GM12878 (cell line): ENCODE measurements around the gene DVL2. TPM values are rescaled to one million over a fixed set of nuclear protein-coding genes. Genes with fewer than 3 reads are reported as not detected.

ENCODE experiments used
- ATAC-seq: fragments of 200-7000 bp; cut with Tn5 transposase; 3 replicates; pipeline ENCODE4 v1.9.1; 2020; ENCODE audit warnings: mild to moderate bottlenecking, moderate library complexity
- Bru-seq: library from RNA; stranded (reverse); fragments of 400-500 nt; gene quantifications from one replicate; lab custom pipeline; 2021; lab: Mats Ljungman, UMichigan
- BruChase-seq, 2 experiments: library from RNA; stranded (reverse); fragments of 400-500 nt; gene quantifications; one replicate each; lab custom pipeline; 2021; lab: Mats Ljungman, UMichigan
- BruUV-seq: library from RNA; stranded (reverse); fragments of 400-500 nt; replicated peaks from 2 replicates; lab custom pipeline; 2021; lab: Mats Ljungman, UMichigan
- CTCF ChIA-PET: fragments of 300-600 bp; sonication (Branson Sonifier 250); formaldehyde crosslinking; extraction: SDS; loops from one replicate; lab custom pipeline; 2021; ENCODE audit warnings: inconsistent platforms; lab: Yijun Ruan, JAX
- POLR2A ChIA-PET: fragments of 350-600 bp; formaldehyde crosslinking; extraction: SDS; loops from one replicate; lab custom pipeline; 2021; ENCODE audit warnings: inconsistent platforms; lab: Charles Lee
- RAD21 ChIA-PET: fragments of 300-600 bp; sonication (Branson Sonifier 250); formaldehyde crosslinking; loops from one replicate; lab custom pipeline; 2023; ENCODE audit warnings: antibody characterized with exemption; ENCODE audit not compliant: unreplicated experiment; lab: Charles Lee
- SMC1A ChIA-PET: fragments of 300-600 bp; sonication (Branson Sonifier 250); formaldehyde crosslinking; loops from one replicate; lab custom pipeline; 2023; ENCODE audit not compliant: unreplicated experiment, uncharacterized antibody; lab: Charles Lee
- DNase-seq: peaks from one replicate; pipeline ENCODE4 v3.0.0-alpha.2; 2011; ENCODE audit warnings: low read depth, low spot score
- FAIRE-seq: peaks from 3 replicates; lab custom pipeline; 2011; peaks lifted over from hg19 to GRCh38; lab: Jason Lieb, UNC
- H2AFZ ChIP-seq: 2 replicates; pipeline ENCODE4 v1.6.0; 2011; ENCODE audit warnings: low read depth, low read length, control low read depth; ENCODE audit not compliant: control insufficient read depth
- H3K27ac ChIP-seq: 2 replicates; pipeline ENCODE4 v1.5.1; 2011; ENCODE audit warnings: control low read depth; ENCODE audit not compliant: control insufficient read depth, insufficient read depth
- H3K27me3 ChIP-seq, 2 experiments: replicated peaks in 1 of 2; 2 replicates each; pipeline versions ENCODE4 v1.6.0 to v1.6.1; 2011; ENCODE audit warnings: low read length in 1 of 2; ENCODE audit not compliant: control insufficient read depth in 2 of 2, insufficient read depth in 2 of 2
- H3K36me3 ChIP-seq, 2 experiments: 2 replicates each; pipeline ENCODE4 v1.5.1; 2011; ENCODE audit warnings: low read length in 1 of 2; ENCODE audit not compliant: control insufficient read depth in 2 of 2, insufficient read depth in 2 of 2
- H3K4me1 ChIP-seq: 2 replicates; pipeline ENCODE4 v1.6.1; 2011; ENCODE audit warnings: mild to moderate bottlenecking, low read length, moderate library complexity, mixed read lengths; ENCODE audit not compliant: control insufficient read depth, insufficient read depth
- H3K4me2 ChIP-seq: 2 replicates; pipeline ENCODE4 v1.6.0; 2011; ENCODE audit warnings: control low read depth; ENCODE audit not compliant: control insufficient read depth, insufficient read depth
- H3K4me3 ChIP-seq: fragments of 200-600 bp; sonication (generic); 2 replicates; pipeline ENCODE4 v1.5.1; 2016
- H3K79me2 ChIP-seq: 2 replicates; pipeline ENCODE4 v1.6.0; 2011; ENCODE audit warnings: low read length; ENCODE audit not compliant: control insufficient read depth, insufficient read depth
- H3K9ac ChIP-seq: 2 replicates; pipeline ENCODE4 v1.8.0; 2011; ENCODE audit warnings: low read length, control low read depth, mixed read lengths; ENCODE audit not compliant: control insufficient read depth, insufficient read depth
- H3K9me3 ChIP-seq: replicated peaks from 3 replicates; pipeline ENCODE4 v1.5.1; 2011; ENCODE audit warnings: mild to moderate bottlenecking, low read length; ENCODE audit not compliant: control insufficient read depth, insufficient read depth
- H4K20me1 ChIP-seq: 2 replicates; pipeline ENCODE4 v1.6.0; 2011; ENCODE audit not compliant: control insufficient read depth, insufficient read depth
- FOXM1 ChIP-seq: IDR thresholded peaks from 2 replicates; pipeline ENCODE4 v1.6.1; 2012; ENCODE audit warnings: low read depth, mild to moderate bottlenecking, inconsistent platforms, low read length, moderate library complexity
- HDGF ChIP-seq: fragments of 450-650 bp; IDR thresholded peaks from 2 replicates; pipeline ENCODE4 v1.6.1; 2016; ENCODE audit warnings: antibody characterized with exemption
- IRF4 ChIP-seq: IDR thresholded peaks from 2 replicates; pipeline ENCODE4 v1.6.1; 2011; ENCODE audit warnings: low read depth, low read length
- MEF2B ChIP-seq: fragments of 450-650 bp; IDR thresholded peaks from 2 replicates; pipeline ENCODE4 v1.6.1; 2018; ENCODE audit warnings: mild to moderate bottlenecking, moderate library complexity; ENCODE audit not compliant: partially characterized antibody, poor library complexity, severe bottlenecking
- MTA3 ChIP-seq: IDR thresholded peaks from 2 replicates; pipeline ENCODE4 v1.6.1; 2012; ENCODE audit warnings: low read length, inconsistent platforms, borderline replicate concordance
- NRF1 ChIP-seq: conservative IDR thresholded peaks from 2 replicates; pipeline ENCODE4 v1.6.1; 2011; ENCODE audit warnings: mild to moderate bottlenecking, low read depth, low read length, improper control_type of control experiment
- RAD51 ChIP-seq: fragments of 450-650 bp; IDR thresholded peaks from 2 replicates; pipeline ENCODE4 v1.6.1; 2016; ENCODE audit warnings: moderate library complexity, mild to moderate bottlenecking, inconsistent platforms
- WGBS: methylation state at CpG from one replicate; pipeline ENCODE4 v1.1.6; 2016; ENCODE audit warnings: low lambda C conversion rate; ENCODE audit not compliant: insufficient replicate concordance, insufficient coverage; ENCODE audit errors: missing lambda C conversion rate; 5-methylcytosine and 5-hydroxymethylcytosine counted together
- in situ Hi-C: fragments of 300-500 bp; cut with MboI; formaldehyde crosslinking; loops from 9 replicates; pipeline ENCODE4 v1.14.3; 2018; ENCODE audit warnings: mixed read lengths
- intact Hi-C: fragments of 100-400 bp; cut with micrococcal nuclease; formaldehyde crosslinking; loops from one replicate; pipeline ENCODE4 v1.14.2; 2022; ENCODE audit not compliant: unreplicated experiment
- long read RNA-seq, 2 experiments: library from polyadenylated mRNA; unstranded; transcript quantifications; one replicate each; pipeline ENCODE4 v2.0.0, GENCODE V29; 2019 to 2020
- polyA minus RNA-seq, 3 experiments: library from RNA; depleted of rRNA, polyadenylated mRNA; stranded (reverse); fragments of >200 nt; gene quantifications; 2 replicates each; pipeline ENCODE4 v1.2.3, GENCODE V29; 2011
- polyA plus RNA-seq, 11 experiments: library from polyadenylated mRNA; depleted of rRNA in 4 of 11; unstranded in 6 of 11; stranded (reverse) in 5 of 11; fragments of >200 nt; fragmentation: Nextera tagmentation in 4 of 11; fragmentation: Illumina TruSeq in 1 of 11; extraction: Ambion mirVana in 4 of 11; extraction: Trizol in 1 of 11; gene quantifications; 1 replicate in 1 of 11; 2 replicates in 10 of 11; pipeline versions ENCODE4 v1.2.1 to v1.2.3, GENCODE V29; 2011 to 2016; ENCODE audit warnings: inconsistent platforms in 2 of 11, missing spikeins in 2 of 11, low read depth in 1 of 11
- total RNA-seq, 4 experiments: library from RNA; depleted of rRNA in 3 of 4; stranded (reverse); fragments of >200 nt in 3 of 4; fragmentation: Illumina TruSeq in 1 of 4; extraction: Trizol in 1 of 4; gene quantifications; 2 replicates each; pipeline versions ENCODE4 v1.2.1 to v1.2.3, GENCODE V29; 2013 to 2021
- TF ChIP-seq, protein P1 (sequence below): fragments of 450-650 bp; IDR thresholded peaks from 2 replicates; pipeline ENCODE4 v1.6.1; 2018; ENCODE audit warnings: borderline replicate concordance, mild to moderate bottlenecking; ENCODE audit not compliant: partially characterized antibody
- TF ChIP-seq, protein P2 (sequence below): fragments of 450-650 bp; IDR thresholded peaks from 2 replicates; pipeline ENCODE4 v1.6.1; 2017; ENCODE audit warnings: antibody characterized with exemption, mild to moderate bottlenecking, moderate library complexity
- TF ChIP-seq, protein P3 (sequence below): fragments of 450-650 bp; IDR thresholded peaks from 2 replicates; pipeline ENCODE4 v1.6.1; 2017; ENCODE audit warnings: low read depth, mild to moderate bottlenecking, moderate library complexity

Gene DVL2
- total RNA-seq (2013; cell fraction: nucleolus; rRNA removed): 83.1 and 91.9 TPM in 2 replicates
- total RNA-seq (2014; rRNA removed) (33.0 and 37.6 TPM in 2 replicates), total RNA-seq (2014; rRNA removed; fragmentation: Illumina TruSeq; extraction: Trizol) (15.4 and 16.7 TPM in 2 replicates), total RNA-seq (2021) (40.0 and 44.8 TPM in 2 replicates), polyA plus RNA-seq (2011; rRNA removed) (2.2 and 5.3 TPM in 2 replicates), polyA plus RNA-seq (2014; fragmentation: Illumina TruSeq; extraction: Trizol) (5.1 and 21.2 TPM in 2 replicates), polyA plus RNA-seq (2014; fragmentation: Nextera tagmentation; extraction: Ambion mirVana) (1 to 10 TPM in 1 of 2 experiments, under 1 TPM in 1; 0.97 to 2.7 TPM), polyA plus RNA-seq (2014; rRNA removed) (29.9 and 31.3 TPM in 2 replicates), polyA plus RNA-seq (2016; fragmentation: Nextera tagmentation; extraction: Ambion mirVana) (10 to 100 TPM; 25.3 to 30.4 TPM), polyA minus RNA-seq (2011; rRNA and poly(A)+ RNA removed) (15.7 and 21.8 TPM in 2 replicates), Bru-seq, nascent RNA (percentile 63 among the genes with signal in this experiment), BruChase-seq, experiment 1, labeled RNA remaining after a 6-hour chase (percentile 76 among the genes with signal in this experiment), BruChase-seq, experiment 2, labeled RNA remaining after a 2-hour chase (percentile 77 among the genes with signal in this experiment)
- polyA plus RNA-seq (2011; ENCODE audit: low read depth): 11.7 TPM
- 6.1 TPM in 2 replicates for polyA plus RNA-seq (2011; cell fraction: cytosol; rRNA removed)
- polyA plus RNA-seq (2011; cell fraction: nucleus; rRNA removed): 30.0 and 46.5 TPM in 2 replicates
- polyA plus RNA-seq (2012): 29.2 and 31.4 TPM in 2 replicates
- polyA minus RNA-seq (2011; cell fraction: cytosol; rRNA and poly(A)+ RNA removed): 9.1 and 10.9 TPM in 2 replicates
- polyA minus RNA-seq (2011; cell fraction: nucleus; rRNA and poly(A)+ RNA removed): 23.8 and 45.4 TPM in 2 replicates
- long read RNA-seq, experiment 1, partial matches to known transcripts: 0 of 9 reads
- long read RNA-seq, experiment 1, other reads (novel, unspliced or antisense): 7 of 9 reads
- long read RNA-seq, experiment 2: 0 reads

DNA sequence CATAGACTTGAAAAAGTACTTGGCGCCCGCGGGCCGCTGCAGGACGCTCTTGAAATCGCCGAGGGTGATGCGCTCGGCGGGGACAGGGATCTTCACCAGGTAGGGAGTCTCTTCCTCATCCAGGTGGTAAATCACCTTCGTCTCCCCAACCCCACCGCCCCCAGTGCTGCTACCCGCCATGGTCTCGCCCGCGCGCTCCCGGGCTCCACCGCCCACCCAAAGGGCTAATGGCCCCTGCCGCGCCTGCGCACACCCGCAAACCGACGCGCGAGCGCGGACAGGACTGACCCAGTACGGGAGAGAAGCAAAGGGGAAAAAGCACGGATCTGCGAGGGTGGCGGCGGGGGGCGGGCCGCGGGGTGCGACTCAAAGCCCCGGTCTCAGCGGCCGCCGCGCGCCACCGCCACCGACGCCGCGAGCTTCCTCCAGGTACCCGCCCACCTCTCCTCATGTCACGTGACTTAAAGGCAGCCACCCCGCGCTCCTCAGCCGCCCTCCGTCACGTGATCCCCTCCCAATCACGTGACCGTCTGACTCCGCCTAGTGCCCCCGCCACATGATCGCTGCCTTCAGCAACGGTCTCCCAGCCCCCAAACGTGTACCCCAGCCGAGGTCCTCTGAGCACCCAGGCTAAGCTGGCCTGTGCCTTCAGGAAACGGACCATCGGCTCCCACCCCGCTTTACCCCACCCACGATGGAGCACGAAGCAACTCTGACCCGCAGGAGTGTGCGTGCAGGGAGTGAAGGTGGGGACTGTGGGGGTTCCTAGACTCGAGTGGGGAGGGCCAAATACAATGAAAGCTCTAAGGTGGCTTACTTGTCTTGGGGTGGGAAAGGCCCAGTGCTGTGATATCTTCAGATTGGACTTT is at the start of gene DVL2:
Gene DVL2, minus strand, starts transcription at position 435 of the 869 bp plus-strand sequence. Its CDS starts 255 bp downstream, at position 180.
- no peaks in the 10 kb centered on the region for H3K27me3 ChIP-seq
- H4K20me1 ChIP-seq: no peaks in the 10 kb centered on the region
- H3K4me3 ChIP-seq: peak within 1 kb of the TSS; percentile 84
- H3K4me2 ChIP-seq: peak within 1 kb of the TSS; percentile 91
- ChIA-PET CTCF (interaction anchor here (1.6 to 6.6 kb wide), 2 partner anchors 14 to 62 kb away, joined by 4 to 50 read pairs; partner anchors contain the start of genes ACADVL and DLG4), SMC1A (interaction anchor here (1.0 to 2.1 kb wide), 4 partner anchors 9 to 15 kb away, joined by 3 to 13 read pairs (median 4); partner anchors contain the start of genes ACADVL, DLG4 and GABARAP), RAD21 (interaction anchor here (1.4 to 2.3 kb wide), 3 partner anchors 13 to 189 kb away, joined by 3 to 10 read pairs (median 4); no protein-coding TSS in a partner anchor), POLR2A (interaction anchor here (0.6 to 5.1 kb wide), 5 partner anchors 8 to 76 kb away, joined by 4 to 60 read pairs (median 7); partner anchors contain the start of genes ACADVL, DLG4 and GABARAP)
- peaks cover 20% of the 10 kb centered on the region for H3K4me1 ChIP-seq
- DNase-seq (peak; percentile 79), ATAC-seq (peak; percentile 63), FAIRE-seq (peak; percentile 98)
- intact Hi-C loops (no loop called here), in situ Hi-C loops (no loop called here)
- peak within 1 kb of the TSS; percentile 95 for H3K9ac ChIP-seq
- BruUV-seq: no TSS peak
- peaks cover 58% of the 10 kb centered on the region for H3K79me2 ChIP-seq
- WGBS: under 1% methylated on average over 50 of the region's 72 CpGs
- peak within 1 kb of the TSS; percentile 74 for H2AFZ ChIP-seq
- H3K27ac ChIP-seq: peak within 1 kb of the TSS; percentile 86
- peaks cover 12 to 21% of the 10 kb centered on the region in 2 experiments for H3K36me3 ChIP-seq
- H3K9me3 ChIP-seq: no peaks in the 10 kb centered on the region
- TF ChIP-seq, protein P1, sequence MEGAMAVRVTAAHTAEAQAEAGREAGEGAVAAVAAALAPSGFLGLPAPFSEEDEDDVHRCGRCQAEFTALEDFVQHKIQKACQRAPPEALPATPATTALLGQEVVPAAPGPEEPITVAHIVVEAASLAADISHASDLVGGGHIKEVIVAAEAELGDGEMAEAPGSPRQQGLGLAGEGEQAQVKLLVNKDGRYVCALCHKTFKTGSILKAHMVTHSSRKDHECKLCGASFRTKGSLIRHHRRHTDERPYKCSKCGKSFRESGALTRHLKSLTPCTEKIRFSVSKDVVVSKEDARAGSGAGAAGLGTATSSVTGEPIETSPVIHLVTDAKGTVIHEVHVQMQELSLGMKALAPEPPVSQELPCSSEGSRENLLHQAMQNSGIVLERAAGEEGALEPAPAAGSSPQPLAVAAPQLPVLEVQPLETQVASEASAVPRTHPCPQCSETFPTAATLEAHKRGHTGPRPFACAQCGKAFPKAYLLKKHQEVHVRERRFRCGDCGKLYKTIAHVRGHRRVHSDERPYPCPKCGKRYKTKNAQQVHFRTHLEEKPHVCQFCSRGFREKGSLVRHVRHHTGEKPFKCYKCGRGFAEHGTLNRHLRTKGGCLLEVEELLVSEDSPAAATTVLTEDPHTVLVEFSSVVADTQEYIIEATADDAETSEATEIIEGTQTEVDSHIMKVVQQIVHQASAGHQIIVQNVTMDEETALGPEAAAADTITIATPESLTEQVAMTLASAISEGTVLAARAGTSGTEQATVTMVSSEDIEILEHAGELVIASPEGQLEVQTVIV: no peak
- peak; percentile 89; the same call in 1 of the 2 replicates for TF ChIP-seq MTA3
- TF ChIP-seq MEF2B: peak; percentile 89
- no peak for TF ChIP-seq FOXM1
- TF ChIP-seq HDGF: peak; percentile 75; the same call in 1 of the 2 replicates
- TF ChIP-seq NRF1: peak; percentile 41; the same call in 1 of the 2 replicates
- no peak for TF ChIP-seq IRF4
- TF ChIP-seq, protein P2, sequence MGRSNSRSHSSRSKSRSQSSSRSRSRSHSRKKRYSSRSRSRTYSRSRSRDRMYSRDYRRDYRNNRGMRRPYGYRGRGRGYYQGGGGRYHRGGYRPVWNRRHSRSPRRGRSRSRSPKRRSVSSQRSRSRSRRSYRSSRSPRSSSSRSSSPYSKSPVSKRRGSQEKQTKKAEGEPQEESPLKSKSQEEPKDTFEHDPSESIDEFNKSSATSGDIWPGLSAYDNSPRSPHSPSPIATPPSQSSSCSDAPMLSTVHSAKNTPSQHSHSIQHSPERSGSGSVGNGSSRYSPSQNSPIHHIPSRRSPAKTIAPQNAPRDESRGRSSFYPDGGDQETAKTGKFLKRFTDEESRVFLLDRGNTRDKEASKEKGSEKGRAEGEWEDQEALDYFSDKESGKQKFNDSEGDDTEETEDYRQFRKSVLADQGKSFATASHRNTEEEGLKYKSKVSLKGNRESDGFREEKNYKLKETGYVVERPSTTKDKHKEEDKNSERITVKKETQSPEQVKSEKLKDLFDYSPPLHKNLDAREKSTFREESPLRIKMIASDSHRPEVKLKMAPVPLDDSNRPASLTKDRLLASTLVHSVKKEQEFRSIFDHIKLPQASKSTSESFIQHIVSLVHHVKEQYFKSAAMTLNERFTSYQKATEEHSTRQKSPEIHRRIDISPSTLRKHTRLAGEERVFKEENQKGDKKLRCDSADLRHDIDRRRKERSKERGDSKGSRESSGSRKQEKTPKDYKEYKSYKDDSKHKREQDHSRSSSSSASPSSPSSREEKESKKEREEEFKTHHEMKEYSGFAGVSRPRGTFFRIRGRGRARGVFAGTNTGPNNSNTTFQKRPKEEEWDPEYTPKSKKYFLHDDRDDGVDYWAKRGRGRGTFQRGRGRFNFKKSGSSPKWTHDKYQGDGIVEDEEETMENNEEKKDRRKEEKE: no peak
- peak; percentile 100 for TF ChIP-seq RAD51
- TF ChIP-seq, protein P3, sequence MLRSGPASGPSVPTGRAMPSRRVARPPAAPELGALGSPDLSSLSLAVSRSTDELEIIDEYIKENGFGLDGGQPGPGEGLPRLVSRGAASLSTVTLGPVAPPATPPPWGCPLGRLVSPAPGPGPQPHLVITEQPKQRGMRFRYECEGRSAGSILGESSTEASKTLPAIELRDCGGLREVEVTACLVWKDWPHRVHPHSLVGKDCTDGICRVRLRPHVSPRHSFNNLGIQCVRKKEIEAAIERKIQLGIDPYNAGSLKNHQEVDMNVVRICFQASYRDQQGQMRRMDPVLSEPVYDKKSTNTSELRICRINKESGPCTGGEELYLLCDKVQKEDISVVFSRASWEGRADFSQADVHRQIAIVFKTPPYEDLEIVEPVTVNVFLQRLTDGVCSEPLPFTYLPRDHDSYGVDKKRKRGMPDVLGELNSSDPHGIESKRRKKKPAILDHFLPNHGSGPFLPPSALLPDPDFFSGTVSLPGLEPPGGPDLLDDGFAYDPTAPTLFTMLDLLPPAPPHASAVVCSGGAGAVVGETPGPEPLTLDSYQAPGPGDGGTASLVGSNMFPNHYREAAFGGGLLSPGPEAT: peak; percentile 86
